Measurements from ENCODE around the gene LAD1. TPM values are rescaled to one million over a fixed set of nuclear protein-coding genes. Genes with fewer than 3 reads are reported as not detected.

Gene LAD1
- total and polyA plus RNA-seq, 2 donors (not counting 1 experiment from before 2014, with no cell fraction given) = 0.10 TPM; not detected in 1

DNA sequence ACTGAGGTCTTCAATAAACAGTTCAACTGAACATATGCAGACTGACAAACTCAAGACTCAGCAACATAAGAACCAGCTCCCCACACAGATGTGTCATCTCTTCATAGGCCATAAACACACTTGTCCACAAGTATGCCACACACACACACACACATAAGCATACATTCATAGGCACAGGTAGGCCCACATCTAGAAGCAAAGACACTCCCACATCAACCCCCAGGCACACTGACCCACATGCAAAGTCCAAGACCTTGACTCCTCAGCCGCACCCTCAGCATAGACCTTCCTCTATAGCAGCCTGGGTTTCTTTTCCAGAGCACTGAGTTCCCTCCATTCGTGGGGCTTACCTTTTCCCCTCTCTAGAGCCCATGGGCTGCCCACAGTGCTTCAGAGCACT lies 1.4 kb downstream of the LAD1 start:
- H3K4me1 ChIP-seq (ENCODE audit: control insufficient read depth in 2 of 2, insufficient read depth in 2 of 2, low read length in 2 of 2) = peaks cover 0 to 4% of the 10 kb centered on the region in 2 donors
- no peak for ATAC-seq (ENCODE audit: low read depth)
- no peak for DNase-seq
- WGBS (ENCODE audit: insufficient coverage) = 100% methylated on average over 1 of the region's 2 CpGs
- H3K4me3 Mint-ChIP-seq = no peak overlapping the region
- H3K9ac ChIP-seq (ENCODE audit: low read length) = no peak overlapping the region
- intact Hi-C loops (cut with micrococcal nuclease) = no loop called here
- H2AFZ ChIP-seq (ENCODE audit: insufficient read depth, low read depth, low read length, poor library complexity, severe bottlenecking) = no peak overlapping the region
- no peak overlapping the region for H3K4me3 ChIP-seq (ENCODE audit: control extremely low read depth in 1 of 5, extremely low read depth in 1 of 5, insufficient read depth in 1 of 5, low read depth in 2 of 5, low read length in 4 of 5)
- POLR2A ChIA-PET = no interaction called here
- H3K36me3 ChIP-seq (replicated peaks in 1 of 2; ENCODE audit: control extremely low read depth in 1 of 2, control insufficient read depth in 1 of 2, extremely low read depth in 1 of 2, insufficient read depth in 2 of 2, low read length in 1 of 2) = no peaks in the 10 kb centered on the region
- no peak for TF ChIP-seq EZH2 (IDR thresholded peaks at IDR 0.05; ENCODE audit: borderline replicate concordance, insufficient read depth, low read depth, low read length, poor library complexity, severe bottlenecking)
- TF ChIP-seq, protein P1, sequence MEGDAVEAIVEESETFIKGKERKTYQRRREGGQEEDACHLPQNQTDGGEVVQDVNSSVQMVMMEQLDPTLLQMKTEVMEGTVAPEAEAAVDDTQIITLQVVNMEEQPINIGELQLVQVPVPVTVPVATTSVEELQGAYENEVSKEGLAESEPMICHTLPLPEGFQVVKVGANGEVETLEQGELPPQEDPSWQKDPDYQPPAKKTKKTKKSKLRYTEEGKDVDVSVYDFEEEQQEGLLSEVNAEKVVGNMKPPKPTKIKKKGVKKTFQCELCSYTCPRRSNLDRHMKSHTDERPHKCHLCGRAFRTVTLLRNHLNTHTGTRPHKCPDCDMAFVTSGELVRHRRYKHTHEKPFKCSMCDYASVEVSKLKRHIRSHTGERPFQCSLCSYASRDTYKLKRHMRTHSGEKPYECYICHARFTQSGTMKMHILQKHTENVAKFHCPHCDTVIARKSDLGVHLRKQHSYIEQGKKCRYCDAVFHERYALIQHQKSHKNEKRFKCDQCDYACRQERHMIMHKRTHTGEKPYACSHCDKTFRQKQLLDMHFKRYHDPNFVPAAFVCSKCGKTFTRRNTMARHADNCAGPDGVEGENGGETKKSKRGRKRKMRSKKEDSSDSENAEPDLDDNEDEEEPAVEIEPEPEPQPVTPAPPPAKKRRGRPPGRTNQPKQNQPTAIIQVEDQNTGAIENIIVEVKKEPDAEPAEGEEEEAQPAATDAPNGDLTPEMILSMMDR (IDR thresholded peaks at IDR 0.05) = no peak
- H3K79me2 ChIP-seq (ENCODE audit: control insufficient read depth, insufficient read depth, low read length) = no peaks in the 10 kb centered on the region
- H3K27me3 ChIP-seq (replicated peaks in 1 of 4; ENCODE audit: control extremely low read depth in 1 of 4, control insufficient read depth in 3 of 4, insufficient read depth in 4 of 4, low read length in 3 of 4) = peaks cover 0 to 37% (median 13%) of the 10 kb centered on the region in 4 experiments
- CTCF ChIA-PET = no interaction called here
- no peak overlapping the region for H3K4me2 ChIP-seq (replicated peaks; ENCODE audit: low read depth, low read length, poor library complexity, severe bottlenecking)
- no peaks in the 10 kb centered on the region for H3K9me3 ChIP-seq (ENCODE audit: control extremely low read depth in 1 of 3, control insufficient read depth in 2 of 3, insufficient read depth in 1 of 3, low read length in 2 of 3)
- no peaks in the 10 kb centered on the region for H3K9me3 Mint-ChIP-seq (ENCODE audit: insufficient read depth)
- no peak overlapping the region for H3K27ac ChIP-seq (ENCODE audit: low read length in 2 of 2)
- no peaks in the 10 kb centered on the region for H3K4me1 Mint-ChIP-seq
- no peaks in the 10 kb centered on the region for H4K20me1 ChIP-seq (ENCODE audit: control insufficient read depth, insufficient read depth, low read length, poor library complexity, severe bottlenecking)
- no peak overlapping the region for H3K27ac Mint-ChIP-seq
- H3K27me3 Mint-ChIP-seq = peaks cover 32% of the 10 kb centered on the region

DNA sequence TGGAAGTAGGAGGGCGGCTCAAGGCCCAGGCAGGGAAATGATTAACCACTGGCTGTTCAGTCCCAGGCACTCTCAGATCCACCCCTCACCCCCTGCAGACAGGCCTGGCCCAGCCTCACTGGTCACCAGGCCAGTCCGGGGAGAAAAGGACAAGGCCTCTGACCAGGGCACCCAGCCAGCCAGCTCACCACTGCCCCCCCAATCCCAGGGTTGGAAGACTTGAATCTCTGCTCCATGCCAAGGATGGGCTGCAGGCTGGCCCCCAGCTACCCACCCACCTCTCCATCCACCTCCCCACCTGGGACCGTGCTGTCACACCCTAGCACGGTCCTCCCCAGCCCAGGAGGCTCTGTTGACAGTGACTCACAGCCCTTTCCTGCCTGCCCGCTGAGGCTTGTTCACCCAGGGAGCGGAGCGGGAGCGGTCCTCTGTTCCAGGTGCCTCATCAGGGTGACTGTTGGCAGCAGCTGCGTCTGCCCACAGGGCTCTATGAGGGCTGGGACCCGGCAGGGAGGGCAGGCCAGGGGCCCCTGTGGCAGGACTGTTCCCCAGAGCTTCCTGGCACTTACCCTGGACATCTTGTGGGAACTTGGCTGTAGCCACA lies 2.2 kb downstream of the LAD1 start:
- H3K4me3 ChIP-seq (ENCODE audit: control extremely low read depth in 1 of 5, extremely low read depth in 1 of 5, insufficient read depth in 1 of 5, low read depth in 2 of 5, low read length in 4 of 5) = no peak overlapping the region
- H3K27ac ChIP-seq (ENCODE audit: low read length in 2 of 2) = no peak overlapping the region
- Mint-ChIP-seq H3K4me3 (no peak overlapping the region), H3K27ac (no peak overlapping the region), H3K9me3 (ENCODE audit: insufficient read depth) (no peaks in the 10 kb centered on the region), H3K27me3 (peaks cover 38% of the 10 kb centered on the region), H3K4me1 (no peaks in the 10 kb centered on the region)
- no peak overlapping the region for H3K9ac ChIP-seq (ENCODE audit: low read length)
- ATAC-seq (ENCODE audit: low read depth) (no peak), DNase-seq (no peak)
- H3K9me3 ChIP-seq (ENCODE audit: control extremely low read depth in 1 of 3, control insufficient read depth in 2 of 3, insufficient read depth in 1 of 3, low read length in 2 of 3) = no peaks in the 10 kb centered on the region
- WGBS (ENCODE audit: insufficient coverage) = 88% methylated on average over 10 of the region's 10 CpGs
- no peaks in the 10 kb centered on the region for H3K36me3 ChIP-seq (replicated peaks in 1 of 2; ENCODE audit: control extremely low read depth in 1 of 2, control insufficient read depth in 1 of 2, extremely low read depth in 1 of 2, insufficient read depth in 2 of 2, low read length in 1 of 2)
- ChIA-PET CTCF (no interaction called here), POLR2A (no interaction called here)
- TF ChIP-seq, protein P1 (IDR thresholded peaks at IDR 0.05) = no peak
- no peak overlapping the region for H2AFZ ChIP-seq (ENCODE audit: insufficient read depth, low read depth, low read length, poor library complexity, severe bottlenecking)
- H3K27me3 ChIP-seq (replicated peaks in 1 of 4; ENCODE audit: control extremely low read depth in 1 of 4, control insufficient read depth in 3 of 4, insufficient read depth in 4 of 4, low read length in 3 of 4) = peaks cover 0 to 37% (median 13%) of the 10 kb centered on the region in 4 experiments
- H3K79me2 ChIP-seq (ENCODE audit: control insufficient read depth, insufficient read depth, low read length) = no peaks in the 10 kb centered on the region
- no peak overlapping the region for H3K4me2 ChIP-seq (replicated peaks; ENCODE audit: low read depth, low read length, poor library complexity, severe bottlenecking)
- peaks cover 0 to 4% of the 10 kb centered on the region in 2 donors for H3K4me1 ChIP-seq (ENCODE audit: control insufficient read depth in 2 of 2, insufficient read depth in 2 of 2, low read length in 2 of 2)
- intact Hi-C loops (cut with micrococcal nuclease) = no loop called here
- no peaks in the 10 kb centered on the region for H4K20me1 ChIP-seq (ENCODE audit: control insufficient read depth, insufficient read depth, low read length, poor library complexity, severe bottlenecking)

All from B cell (primary cell).